ENCODE measurements around the gene IRS2.
A peak's percentile ranks its signal among the peaks of the same experiment; 100 is the strongest.
"Not testable (repeated sequence)": the region's sequence is repeated elsewhere in the genome, so short reads cannot be mapped to it uniquely, and the experiment has no call there.

The IRS2 gene

GRCh38 chr13:109786457-109787134, at the start of gene IRS2:
Gene IRS2, minus strand, starts transcription at chr13:109786583. Its CDS starts 530 bp downstream, at chr13:109786053.
- peak; percentile 94 for DNase-seq

GRCh38 chr13:109834973-109835720, 48.8 kb upstream of the IRS2 start:
- DNase-seq, result no peak

- no peak for DNase-seq
Observed at GRCh38 chr13:109833940-109834339, 47.6 kb upstream of the IRS2 start.

GRCh38 chr13:109833071-109833470, 46.7 kb upstream of the IRS2 start:
- no peak for DNase-seq

GRCh38 chr13:109828591-109829316, 42.4 kb upstream of the IRS2 start:
- DNase-seq, result not testable (repeated sequence)

- DNase-seq, result not testable (repeated sequence)
Observed at GRCh38 chr13:109823201-109823600, 36.8 kb upstream of the IRS2 start.

- peak; percentile 43 for DNase-seq
Observed at GRCh38 chr13:109821103-109821502, 34.7 kb upstream of the IRS2 start.

- no peak for DNase-seq
Observed at GRCh38 chr13:109819874-109820273, 33.5 kb upstream of the IRS2 start.

GRCh38 chr13:109818886-109819285, 32.5 kb upstream of the IRS2 start:
- no peak for DNase-seq

- DNase-seq, result no peak
Observed at GRCh38 chr13:109817591-109818535, 31.5 kb upstream of the IRS2 start.

- DNase-seq, result no peak
Observed at GRCh38 chr13:109816808-109817203, 30.4 kb upstream of the IRS2 start.

- DNase-seq, result peak; percentile 1
Observed at GRCh38 chr13:109816112-109816807, 29.9 kb upstream of the IRS2 start.

- no peak for DNase-seq
Observed at GRCh38 chr13:109815651-109816050, 29.3 kb upstream of the IRS2 start.

- no peak for DNase-seq
Observed at GRCh38 chr13:109813663-109814062, 27.3 kb upstream of the IRS2 start.

- DNase-seq, result no peak
Observed at GRCh38 chr13:109812382-109812781, 26.0 kb upstream of the IRS2 start.

- DNase-seq, result no peak
Observed at GRCh38 chr13:109810761-109811510, 24.6 kb upstream of the IRS2 start.

- peak; percentile 56 for DNase-seq
Observed at GRCh38 chr13:109809216-109809932, 23.0 kb upstream of the IRS2 start.

GRCh38 chr13:109807345-109807744, 21.0 kb upstream of the IRS2 start:
- no peak for DNase-seq

GRCh38 chr13:109804654-109805053, 18.3 kb upstream of the IRS2 start:
- no peak for DNase-seq

- DNase-seq, result peak; percentile 10
Observed at GRCh38 chr13:109803825-109804224, 17.4 kb upstream of the IRS2 start.

All from DMS53 (cell line).